H1 (cell line): Measurements from ENCODE around the gene ESR1. TPM values are rescaled to one million over a fixed set of nuclear protein-coding genes. Genes with fewer than 3 reads are reported as not detected.

Experiments used
- CTCF ChIA-PET: fragments of 300-600 bp; sonication (Branson Sonifier 250); formaldehyde crosslinking; loops from one replicate; lab custom pipeline; 2021; ENCODE audit not compliant: partially characterized antibody; lab: Charles Lee
- POLR2A ChIA-PET: fragments of 300-600 bp; sonication (Branson Sonifier 250); formaldehyde crosslinking; loops from one replicate; lab custom pipeline; 2021; ENCODE audit warnings: inconsistent platforms; ENCODE audit not compliant: partially characterized antibody; lab: Charles Lee
- DNase-seq, 2 experiments: peaks; one replicate each; pipeline versions ENCODE4 v3.0.0 to v3.0.0-alpha.2; 2010 to 2022; ENCODE audit warnings: low spot score in 2 of 2, low read depth in 1 of 2, mixed read lengths in 1 of 2
- FAIRE-seq: peaks from 2 replicates; lab custom pipeline; 2011; peaks lifted over from hg19 to GRCh38; lab: Jason Lieb, UNC
- H2AFZ ChIP-seq: 2 replicates; pipeline ENCODE4 v1.8.1; 2012; ENCODE audit warnings: low read length, inconsistent platforms
- H2AK5ac ChIP-seq: 2 replicates; pipeline ENCODE4 v1.6.1; 2013; ENCODE audit warnings: low read depth, low read length
- H2BK120ac ChIP-seq: replicated peaks from 2 replicates; pipeline ENCODE3; 2013; ENCODE audit warnings: low read depth, low read length, inconsistent platforms
- H2BK12ac ChIP-seq: 2 replicates; pipeline ENCODE4 v1.6.1; 2013; ENCODE audit warnings: low read depth, low read length
- H2BK15ac ChIP-seq: 2 replicates; pipeline ENCODE4 v1.6.1; 2013; ENCODE audit warnings: low read length
- H2BK20ac ChIP-seq: 2 replicates; pipeline ENCODE4 v1.6.1; 2013; ENCODE audit warnings: low read length
- H2BK5ac ChIP-seq: 2 replicates; pipeline ENCODE4 v1.6.1; 2013; ENCODE audit warnings: low read depth, low read length
- H3K14ac ChIP-seq: 2 replicates; pipeline ENCODE4 v1.6.1; 2013; ENCODE audit warnings: inconsistent platforms; ENCODE audit not compliant: insufficient read length
- H3K18ac ChIP-seq: 2 replicates; pipeline ENCODE4 v1.6.1; 2013; ENCODE audit warnings: low read length; ENCODE audit errors: extremely low read depth
- H3K23ac ChIP-seq: 2 replicates; pipeline ENCODE4 v1.6.1; 2013; ENCODE audit warnings: inconsistent platforms; ENCODE audit not compliant: insufficient read length
- H3K23me2 ChIP-seq: 2 replicates; pipeline ENCODE4 v1.6.1; 2013; ENCODE audit warnings: low read depth, low read length
- H3K27ac ChIP-seq: 2 replicates; pipeline ENCODE4 v1.6.1; 2011; ENCODE audit warnings: low read depth, low read length, inconsistent platforms
- H3K27me3 ChIP-seq, 4 experiments: replicated peaks in 1 of 4; 1 replicate in 1 of 4; 2 replicates in 3 of 4; pipeline versions ENCODE4 v1.6.1 to v1.8.1; 2011 to 2013; ENCODE audit warnings: low read length in 3 of 4, mild to moderate bottlenecking in 3 of 4, inconsistent platforms in 2 of 4, mixed read lengths in 2 of 4, moderate library complexity in 1 of 4; ENCODE audit not compliant: control insufficient read depth in 3 of 4, insufficient read depth in 3 of 4; ENCODE audit errors: extremely low read depth in 1 of 4
- H3K36me3 ChIP-seq, 4 experiments: 2 replicates each; pipeline versions ENCODE4 v1.6.1 to v1.8.1; 2011 to 2013; ENCODE audit warnings: mild to moderate bottlenecking in 4 of 4, low read length in 3 of 4, moderate library complexity in 2 of 4, control low read depth in 1 of 4, inconsistent platforms in 1 of 4; ENCODE audit not compliant: insufficient read depth in 4 of 4, control insufficient read depth in 2 of 4
- H3K4ac ChIP-seq: replicated peaks from 2 replicates; pipeline ENCODE3; 2013; ENCODE audit warnings: low read length, low read depth, mixed read lengths, inconsistent platforms; ENCODE audit not compliant: insufficient read length
- H3K4me1 ChIP-seq, 4 experiments: replicated peaks in 1 of 4; 1 replicate in 1 of 4; 2 replicates in 3 of 4; pipeline versions ENCODE4 v1.6.1 to v1.8.1; 2011 to 2013; ENCODE audit warnings: low read length in 3 of 4, inconsistent platforms in 2 of 4, mixed read lengths in 1 of 4; ENCODE audit not compliant: insufficient read depth in 4 of 4, control insufficient read depth in 3 of 4
- H3K4me2 ChIP-seq, 2 experiments: 2 replicates each; pipeline versions ENCODE4 v1.6.1 to v1.8.1; 2011 to 2013; ENCODE audit warnings: low read depth in 2 of 2, low read length in 2 of 2, control low read depth in 1 of 2, inconsistent platforms in 1 of 2, mild to moderate bottlenecking in 1 of 2; ENCODE audit not compliant: insufficient read depth in 1 of 2
- H3K4me3 ChIP-seq, 4 experiments: fragments of 200-600, 300-600 bp in 1 of 4; sonication (generic), shearing (Covaris generic), sonication (Bioruptor Twin) in 1 of 4; 2 replicates each; pipeline versions ENCODE4 v1.5.1 to v1.8.1; 2011 to 2016; ENCODE audit warnings: low read length in 4 of 4, low read depth in 3 of 4, control low read depth in 2 of 4, inconsistent platforms in 2 of 4, mild to moderate bottlenecking in 2 of 4, mixed read lengths in 1 of 4, moderate library complexity in 1 of 4; ENCODE audit not compliant: insufficient read depth in 2 of 4; ENCODE audit errors: extremely low read depth in 1 of 4
- H3K56ac ChIP-seq: replicated peaks from 2 replicates; pipeline ENCODE3; 2013; ENCODE audit warnings: low read depth, mild to moderate bottlenecking, mixed read lengths, low read length, inconsistent platforms; ENCODE audit not compliant: insufficient read length
- H3K79me1 ChIP-seq: 2 replicates; pipeline ENCODE4 v1.6.1; 2013; ENCODE audit warnings: low read depth, low read length, control low read depth
- H3K79me2 ChIP-seq, 2 experiments: 2 replicates each; pipeline versions ENCODE4 v1.6.1 to v1.8.1; 2012 to 2013; ENCODE audit warnings: low read length in 2 of 2, mild to moderate bottlenecking in 2 of 2, inconsistent platforms in 1 of 2; ENCODE audit not compliant: insufficient read depth in 2 of 2, control insufficient read depth in 1 of 2
- H3K9ac ChIP-seq, 4 experiments: replicated peaks in 1 of 4; 1 replicate in 1 of 4; 2 replicates in 3 of 4; pipeline versions ENCODE4 v1.6.1 to v1.8.1; 2011 to 2013; ENCODE audit warnings: low read depth in 3 of 4, low read length in 3 of 4, control low read depth in 2 of 4, mild to moderate bottlenecking in 2 of 4, moderate library complexity in 2 of 4, inconsistent platforms in 1 of 4; ENCODE audit errors: extremely low read depth in 1 of 4
- H3K9me3 ChIP-seq, 2 experiments: 2 replicates each; pipeline versions ENCODE4 v1.6.1 to v1.8.1; 2012 to 2013; ENCODE audit warnings: mild to moderate bottlenecking in 2 of 2, moderate library complexity in 2 of 2, control low read depth in 1 of 2, inconsistent platforms in 1 of 2, low read depth in 1 of 2, low read length in 1 of 2, mixed read lengths in 1 of 2; ENCODE audit not compliant: insufficient read depth in 2 of 2
- H4K20me1 ChIP-seq, 2 experiments: replicated peaks in 1 of 2; 2 replicates each; pipeline versions ENCODE3 to v1.8.1; 2011 to 2013; ENCODE audit warnings: inconsistent platforms in 2 of 2, low read length in 2 of 2, mild to moderate bottlenecking in 1 of 2; ENCODE audit not compliant: insufficient read depth in 2 of 2, control insufficient read depth in 1 of 2
- H4K5ac ChIP-seq: 2 replicates; pipeline ENCODE4 v1.6.1; 2013; ENCODE audit warnings: low read length, low read depth, mixed read lengths, inconsistent platforms; ENCODE audit not compliant: insufficient read length
- H4K8ac ChIP-seq: 2 replicates; pipeline ENCODE4 v1.8.0; 2013; ENCODE audit warnings: mild to moderate bottlenecking, moderate library complexity, low read length, inconsistent platforms; ENCODE audit not compliant: insufficient read depth; ENCODE audit errors: extremely low read depth
- H4K91ac ChIP-seq: replicated peaks from 2 replicates; pipeline ENCODE3; 2013; ENCODE audit warnings: low read length, mixed read lengths, inconsistent platforms; ENCODE audit not compliant: insufficient read length
- CEBPB ChIP-seq: IDR thresholded peaks from 2 replicates; pipeline ENCODE4 v1.6.1; 2012; ENCODE audit warnings: low read depth, low read length
- CREB1 ChIP-seq: IDR thresholded peaks from 2 replicates; pipeline ENCODE4 v1.6.1; 2012; ENCODE audit warnings: inconsistent platforms
- EP300 ChIP-seq, 2 experiments: IDR thresholded peaks; 1 replicate in 1 of 2; 2 replicates in 1 of 2; pipeline ENCODE4 v1.6.1; 2011 to 2012; ENCODE audit warnings: low read depth in 2 of 2, low read length in 2 of 2, mild to moderate bottlenecking in 2 of 2, borderline replicate concordance in 1 of 2, inconsistent platforms in 1 of 2, moderate library complexity in 1 of 2
- JUN ChIP-seq: IDR thresholded peaks from 2 replicates; pipeline ENCODE4 v1.6.1; 2011; ENCODE audit warnings: low read depth, mild to moderate bottlenecking, improper control_type of control experiment, low read length
- KDM5A ChIP-seq: fragments of 200-600 bp; IDR thresholded peaks from 2 replicates; pipeline ENCODE4 v1.7.1; 2012; ENCODE audit warnings: mild to moderate bottlenecking, low read length, inconsistent platforms, mixed read lengths
- NANOG ChIP-seq: IDR thresholded peaks from 2 replicates; pipeline ENCODE4 v1.6.1; 2011; ENCODE audit warnings: low read length, low read depth, mild to moderate bottlenecking, inconsistent platforms; ENCODE audit not compliant: insufficient read depth, poor library complexity, severe bottlenecking
- PHF8 ChIP-seq: fragments of 200-600 bp; sonication (generic); conservative IDR thresholded peaks from 2 replicates; pipeline ENCODE4 v1.7.1; 2012; ENCODE audit warnings: low read depth, mild to moderate bottlenecking, inconsistent platforms, low read length, moderate library complexity
- SP2 ChIP-seq: IDR thresholded peaks from 2 replicates; pipeline ENCODE4 v1.6.1; 2012; ENCODE audit warnings: mild to moderate bottlenecking, low read length, inconsistent platforms
- USF2 ChIP-seq: IDR thresholded peaks from 2 replicates; pipeline ENCODE4 v1.6.1; 2011; ENCODE audit warnings: low read length, improper control_type of control experiment
- WGBS, 2 experiments: shearing (Covaris generic) in 1 of 2; methylation state at CpG; one replicate each; pipeline versions ENCODE4 v1.1.6 to v1.1.7; 2013 to 2015; ENCODE audit warnings: low lambda C conversion rate in 2 of 2, mixed read lengths in 2 of 2, inconsistent platforms in 1 of 2, low coverage in 1 of 2, missing lambda C conversion rate in 1 of 2; ENCODE audit not compliant: insufficient replicate concordance in 2 of 2, insufficient coverage in 1 of 2, insufficient read length in 1 of 2; ENCODE audit errors: extremely low coverage in 1 of 2, missing lambda C conversion rate in 1 of 2; 5-methylcytosine and 5-hydroxymethylcytosine counted together
- polyA plus RNA-seq, 7 experiments: library from polyadenylated mRNA; depleted of rRNA in 3 of 7; stranded (reverse) in 5 of 7; unstranded in 2 of 7; fragments of >200 nt in 5 of 7; fragments of 200-250 nt in 2 of 7; gene quantifications; 1 replicate in 5 of 7; 2 replicates in 1 of 7; 4 replicates in 1 of 7; pipeline versions ENCODE4 v1.2.1 to v1.2.3, GENCODE V29; 2011 to 2013; ENCODE audit warnings: missing spikeins in 2 of 7, mixed read lengths in 2 of 7
- total RNA-seq: library from RNA; stranded (reverse); fragmentation: NEBNext Ultra II Directional; extraction: Animal tissue kit (Norgen Biotek cat#: 25700); gene quantifications from 2 replicates; pipeline ENCODE4 v1.2.1, GENCODE V29; 2021
- TF ChIP-seq, protein P1 (sequence below): IDR thresholded peaks from 2 replicates; pipeline ENCODE4 v1.6.1; 2012; ENCODE audit warnings: inconsistent platforms

Gene ESR1
- total and polyA plus RNA-seq, 2 of the 8 experiments (the other 6 are each of a cell fraction or from before 2014, with no cell fraction given), result 0.03 to 0.17 TPM

GRCh38 chr6:151803743-151804142 lies 3.7 kb upstream of the ESR1 start:
- Histone ChIP-seq H2BK20ac (no peak overlapping the region), H3K23ac (no peak overlapping the region), H2BK5ac (no peak overlapping the region), H2BK12ac (no peak overlapping the region), H3K23me2 (peaks cover 15% of the 10 kb centered on the region; the same call in 1 of the 2 replicates), H3K4me3 (no peak overlapping the region), H4K8ac (no peak overlapping the region), H2AFZ (no peak overlapping the region), H3K27ac (no peak overlapping the region), H4K20me1 (no peaks in the 10 kb centered on the region), H2BK120ac (no peak overlapping the region), H3K27me3 (peaks cover 14 to 23% (median 22%) of the 10 kb centered on the region in 4 experiments), H2AK5ac (no peak overlapping the region), H3K79me2 (no peaks in the 10 kb centered on the region), H2BK15ac (no peak overlapping the region), H3K18ac (no peak overlapping the region)
- ChIA-PET CTCF (interaction anchor here (1.2 to 2.3 kb wide), 2 partner anchors 14 to 38 kb away, joined by 5 to 7 read pairs; no protein-coding TSS in a partner anchor), POLR2A (no interaction called here)
- FAIRE-seq, result no peak
- no peak for TF ChIP-seq JUN
- TF ChIP-seq EP300 (IDR thresholded peaks at IDR 0.05; ENCODE audit: borderline replicate concordance in 1 of 2, low read depth in 2 of 2, low read length in 2 of 2), result no peak
- TF ChIP-seq PHF8, result no peak
- TF ChIP-seq, protein P1, sequence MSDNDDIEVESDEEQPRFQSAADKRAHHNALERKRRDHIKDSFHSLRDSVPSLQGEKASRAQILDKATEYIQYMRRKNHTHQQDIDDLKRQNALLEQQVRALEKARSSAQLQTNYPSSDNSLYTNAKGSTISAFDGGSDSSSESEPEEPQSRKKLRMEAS, result no peak
- no peak for TF ChIP-seq SP2
- no peak for TF ChIP-seq NANOG
- no peak for TF ChIP-seq CEBPB
- TF ChIP-seq USF2, result no peak
- TF ChIP-seq KDM5A, result no peak
- no peak for TF ChIP-seq CREB1
- TF ChIP-seq, all 59 proteins: peak for 0
- Histone ChIP-seq H3K56ac (no peak overlapping the region), H3K4me1 (peaks cover 0 to 12% (median 4%) of the 10 kb centered on the region in 4 experiments; a peak in 4 of 7 replicates), H3K9ac (no peak overlapping the region), H3K79me1 (no peaks in the 10 kb centered on the region), H3K4ac (no peak overlapping the region), H3K14ac (no peak overlapping the region), H3K36me3 (peaks cover 0 to 2% (median 0%) of the 10 kb centered on the region in 4 experiments; a peak in 1 of 8 replicates), H4K5ac (no peak overlapping the region), H3K4me2 (no peak overlapping the region), H4K91ac (no peak overlapping the region), H3K9me3 (no peaks in the 10 kb centered on the region)
- WGBS, 2 experiments, result 82% methylated on average over 9 of the region's 9 CpGs; no CpG with 5 or more reads in 1 of the 2 experiments
- DNase-seq, result no peak
